Stomach (tissue), 4 donors: Measurements from ENCODE around the gene SLC35C1.

Source experiments
- EP300 ChIP-seq: sonication (generic); formaldehyde crosslinking; IDR thresholded peaks from one replicate; pipeline ENCODE4 v1.6.1; 2017; ENCODE audit warnings: antibody characterized with exemption
- POLR2A ChIP-seq, 4 donors: fragments of 450-650 bp; IDR thresholded peaks; one replicate each; pipeline ENCODE4 v1.6.1; 2016; ENCODE audit warnings: antibody characterized with exemption in 4 of 4, control low read depth in 2 of 4, mild to moderate bottlenecking in 1 of 4, moderate library complexity in 1 of 4
- TF ChIP-seq, protein P1 (sequence below), 7 experiments: fragments of 450-650 bp in 4 of 7; fragments of 200-600 bp in 3 of 7; sonication (generic) in 3 of 7; IDR thresholded peaks; one replicate each; pipeline ENCODE4 v1.5.1; 2016 to 2019; ENCODE audit warnings: antibody characterized with exemption in 7 of 7, control low read depth in 2 of 7, mild to moderate bottlenecking in 1 of 7

DNA sequence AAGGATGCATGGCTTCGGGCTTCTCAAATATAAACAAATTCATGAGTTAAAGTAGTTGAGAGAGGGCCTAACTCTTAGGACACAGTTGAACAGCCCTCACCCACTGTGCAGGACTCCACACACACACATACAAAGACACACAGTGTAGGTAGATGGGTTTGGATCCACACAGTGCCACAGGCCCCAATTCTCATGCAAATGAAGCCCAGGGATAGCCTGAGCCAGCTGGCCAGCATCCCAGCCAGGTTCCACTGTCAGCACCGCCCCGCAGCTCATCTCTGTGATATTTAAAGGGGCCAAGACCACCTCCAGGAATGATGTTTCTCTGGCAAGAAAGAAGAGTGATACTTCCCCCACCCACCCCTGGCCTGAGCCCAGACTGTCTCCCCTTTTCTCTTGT is 11.7 kb downstream of the SLC35C1 start:
- no peak for TF ChIP-seq EP300
- TF ChIP-seq, protein P1, sequence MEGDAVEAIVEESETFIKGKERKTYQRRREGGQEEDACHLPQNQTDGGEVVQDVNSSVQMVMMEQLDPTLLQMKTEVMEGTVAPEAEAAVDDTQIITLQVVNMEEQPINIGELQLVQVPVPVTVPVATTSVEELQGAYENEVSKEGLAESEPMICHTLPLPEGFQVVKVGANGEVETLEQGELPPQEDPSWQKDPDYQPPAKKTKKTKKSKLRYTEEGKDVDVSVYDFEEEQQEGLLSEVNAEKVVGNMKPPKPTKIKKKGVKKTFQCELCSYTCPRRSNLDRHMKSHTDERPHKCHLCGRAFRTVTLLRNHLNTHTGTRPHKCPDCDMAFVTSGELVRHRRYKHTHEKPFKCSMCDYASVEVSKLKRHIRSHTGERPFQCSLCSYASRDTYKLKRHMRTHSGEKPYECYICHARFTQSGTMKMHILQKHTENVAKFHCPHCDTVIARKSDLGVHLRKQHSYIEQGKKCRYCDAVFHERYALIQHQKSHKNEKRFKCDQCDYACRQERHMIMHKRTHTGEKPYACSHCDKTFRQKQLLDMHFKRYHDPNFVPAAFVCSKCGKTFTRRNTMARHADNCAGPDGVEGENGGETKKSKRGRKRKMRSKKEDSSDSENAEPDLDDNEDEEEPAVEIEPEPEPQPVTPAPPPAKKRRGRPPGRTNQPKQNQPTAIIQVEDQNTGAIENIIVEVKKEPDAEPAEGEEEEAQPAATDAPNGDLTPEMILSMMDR (IDR thresholded peaks at IDR 0.05), result no peak
- no peak for TF ChIP-seq POLR2A (IDR thresholded peaks at IDR 0.05)
